H1 (cell line): ENCODE results near the gene UBA6. TPM values are rescaled to one million over a fixed set of nuclear protein-coding genes. Genes with fewer than 3 reads are reported as not detected.

Experiments used
- CTCF ChIA-PET: fragments of 300-600 bp; sonication (Branson Sonifier 250); formaldehyde crosslinking; loops from one replicate; lab custom pipeline; 2021; ENCODE audit not compliant: partially characterized antibody; lab: Charles Lee
- POLR2A ChIA-PET: fragments of 300-600 bp; sonication (Branson Sonifier 250); formaldehyde crosslinking; loops from one replicate; lab custom pipeline; 2021; ENCODE audit warnings: inconsistent platforms; ENCODE audit not compliant: partially characterized antibody; lab: Charles Lee
- DNase-seq, 2 experiments: peaks; one replicate each; pipeline versions ENCODE4 v3.0.0 to v3.0.0-alpha.2; 2010 to 2022; ENCODE audit warnings: low spot score in 2 of 2, low read depth in 1 of 2, mixed read lengths in 1 of 2
- FAIRE-seq: peaks from 2 replicates; lab custom pipeline; 2011; peaks lifted over from hg19 to GRCh38; lab: Jason Lieb, UNC
- H2AFZ ChIP-seq: 2 replicates; pipeline ENCODE4 v1.8.1; 2012; ENCODE audit warnings: low read length, inconsistent platforms
- H2AK5ac ChIP-seq: 2 replicates; pipeline ENCODE4 v1.6.1; 2013; ENCODE audit warnings: low read depth, low read length
- H2BK120ac ChIP-seq: replicated peaks from 2 replicates; pipeline ENCODE3; 2013; ENCODE audit warnings: low read depth, low read length, inconsistent platforms
- H2BK12ac ChIP-seq: 2 replicates; pipeline ENCODE4 v1.6.1; 2013; ENCODE audit warnings: low read depth, low read length
- H2BK15ac ChIP-seq: 2 replicates; pipeline ENCODE4 v1.6.1; 2013; ENCODE audit warnings: low read length
- H2BK20ac ChIP-seq: 2 replicates; pipeline ENCODE4 v1.6.1; 2013; ENCODE audit warnings: low read length
- H2BK5ac ChIP-seq: 2 replicates; pipeline ENCODE4 v1.6.1; 2013; ENCODE audit warnings: low read depth, low read length
- H3K14ac ChIP-seq: 2 replicates; pipeline ENCODE4 v1.6.1; 2013; ENCODE audit warnings: inconsistent platforms; ENCODE audit not compliant: insufficient read length
- H3K18ac ChIP-seq: 2 replicates; pipeline ENCODE4 v1.6.1; 2013; ENCODE audit warnings: low read length; ENCODE audit errors: extremely low read depth
- H3K23ac ChIP-seq: 2 replicates; pipeline ENCODE4 v1.6.1; 2013; ENCODE audit warnings: inconsistent platforms; ENCODE audit not compliant: insufficient read length
- H3K23me2 ChIP-seq: 2 replicates; pipeline ENCODE4 v1.6.1; 2013; ENCODE audit warnings: low read depth, low read length
- H3K27ac ChIP-seq: 2 replicates; pipeline ENCODE4 v1.6.1; 2011; ENCODE audit warnings: low read depth, low read length, inconsistent platforms
- H3K27me3 ChIP-seq, 4 experiments: replicated peaks in 1 of 4; 1 replicate in 1 of 4; 2 replicates in 3 of 4; pipeline versions ENCODE4 v1.6.1 to v1.8.1; 2011 to 2013; ENCODE audit warnings: low read length in 3 of 4, mild to moderate bottlenecking in 3 of 4, inconsistent platforms in 2 of 4, mixed read lengths in 2 of 4, moderate library complexity in 1 of 4; ENCODE audit not compliant: control insufficient read depth in 3 of 4, insufficient read depth in 3 of 4; ENCODE audit errors: extremely low read depth in 1 of 4
- H3K36me3 ChIP-seq, 4 experiments: 2 replicates each; pipeline versions ENCODE4 v1.6.1 to v1.8.1; 2011 to 2013; ENCODE audit warnings: mild to moderate bottlenecking in 4 of 4, low read length in 3 of 4, moderate library complexity in 2 of 4, control low read depth in 1 of 4, inconsistent platforms in 1 of 4; ENCODE audit not compliant: insufficient read depth in 4 of 4, control insufficient read depth in 2 of 4
- H3K4ac ChIP-seq: replicated peaks from 2 replicates; pipeline ENCODE3; 2013; ENCODE audit warnings: low read length, low read depth, mixed read lengths, inconsistent platforms; ENCODE audit not compliant: insufficient read length
- H3K4me1 ChIP-seq, 4 experiments: replicated peaks in 1 of 4; 1 replicate in 1 of 4; 2 replicates in 3 of 4; pipeline versions ENCODE4 v1.6.1 to v1.8.1; 2011 to 2013; ENCODE audit warnings: low read length in 3 of 4, inconsistent platforms in 2 of 4, mixed read lengths in 1 of 4; ENCODE audit not compliant: insufficient read depth in 4 of 4, control insufficient read depth in 3 of 4
- H3K4me2 ChIP-seq, 2 experiments: 2 replicates each; pipeline versions ENCODE4 v1.6.1 to v1.8.1; 2011 to 2013; ENCODE audit warnings: low read depth in 2 of 2, low read length in 2 of 2, control low read depth in 1 of 2, inconsistent platforms in 1 of 2, mild to moderate bottlenecking in 1 of 2; ENCODE audit not compliant: insufficient read depth in 1 of 2
- H3K4me3 ChIP-seq, 4 experiments: fragments of 200-600, 300-600 bp in 1 of 4; sonication (generic), shearing (Covaris generic), sonication (Bioruptor Twin) in 1 of 4; 2 replicates each; pipeline versions ENCODE4 v1.5.1 to v1.8.1; 2011 to 2016; ENCODE audit warnings: low read length in 4 of 4, low read depth in 3 of 4, control low read depth in 2 of 4, inconsistent platforms in 2 of 4, mild to moderate bottlenecking in 2 of 4, mixed read lengths in 1 of 4, moderate library complexity in 1 of 4; ENCODE audit not compliant: insufficient read depth in 2 of 4; ENCODE audit errors: extremely low read depth in 1 of 4
- H3K56ac ChIP-seq: replicated peaks from 2 replicates; pipeline ENCODE3; 2013; ENCODE audit warnings: low read depth, mild to moderate bottlenecking, mixed read lengths, low read length, inconsistent platforms; ENCODE audit not compliant: insufficient read length
- H3K79me1 ChIP-seq: 2 replicates; pipeline ENCODE4 v1.6.1; 2013; ENCODE audit warnings: low read depth, low read length, control low read depth
- H3K79me2 ChIP-seq, 2 experiments: 2 replicates each; pipeline versions ENCODE4 v1.6.1 to v1.8.1; 2012 to 2013; ENCODE audit warnings: low read length in 2 of 2, mild to moderate bottlenecking in 2 of 2, inconsistent platforms in 1 of 2; ENCODE audit not compliant: insufficient read depth in 2 of 2, control insufficient read depth in 1 of 2
- H3K9ac ChIP-seq, 4 experiments: replicated peaks in 1 of 4; 1 replicate in 1 of 4; 2 replicates in 3 of 4; pipeline versions ENCODE4 v1.6.1 to v1.8.1; 2011 to 2013; ENCODE audit warnings: low read depth in 3 of 4, low read length in 3 of 4, control low read depth in 2 of 4, mild to moderate bottlenecking in 2 of 4, moderate library complexity in 2 of 4, inconsistent platforms in 1 of 4; ENCODE audit errors: extremely low read depth in 1 of 4
- H3K9me3 ChIP-seq, 2 experiments: 2 replicates each; pipeline versions ENCODE4 v1.6.1 to v1.8.1; 2012 to 2013; ENCODE audit warnings: mild to moderate bottlenecking in 2 of 2, moderate library complexity in 2 of 2, control low read depth in 1 of 2, inconsistent platforms in 1 of 2, low read depth in 1 of 2, low read length in 1 of 2, mixed read lengths in 1 of 2; ENCODE audit not compliant: insufficient read depth in 2 of 2
- H4K20me1 ChIP-seq, 2 experiments: replicated peaks in 1 of 2; 2 replicates each; pipeline versions ENCODE3 to v1.8.1; 2011 to 2013; ENCODE audit warnings: inconsistent platforms in 2 of 2, low read length in 2 of 2, mild to moderate bottlenecking in 1 of 2; ENCODE audit not compliant: insufficient read depth in 2 of 2, control insufficient read depth in 1 of 2
- H4K5ac ChIP-seq: 2 replicates; pipeline ENCODE4 v1.6.1; 2013; ENCODE audit warnings: low read length, low read depth, mixed read lengths, inconsistent platforms; ENCODE audit not compliant: insufficient read length
- H4K8ac ChIP-seq: 2 replicates; pipeline ENCODE4 v1.8.0; 2013; ENCODE audit warnings: mild to moderate bottlenecking, moderate library complexity, low read length, inconsistent platforms; ENCODE audit not compliant: insufficient read depth; ENCODE audit errors: extremely low read depth
- H4K91ac ChIP-seq: replicated peaks from 2 replicates; pipeline ENCODE3; 2013; ENCODE audit warnings: low read length, mixed read lengths, inconsistent platforms; ENCODE audit not compliant: insufficient read length
- BACH1 ChIP-seq: IDR thresholded peaks from 2 replicates; pipeline ENCODE4 v1.6.1; 2012; ENCODE audit warnings: low read length, improper control_type of control experiment
- BRCA1 ChIP-seq: IDR thresholded peaks from 2 replicates; pipeline ENCODE4 v1.6.1; 2012; ENCODE audit warnings: low read depth, low read length, improper control_type of control experiment
- CBX5 ChIP-seq: fragments of 300-800, 300-1000 bp; sonication (generic); IDR thresholded peaks from 2 replicates; pipeline ENCODE4 v1.7.1; 2016; ENCODE audit warnings: antibody characterized with exemption, low read length, low read depth
- CBX8 ChIP-seq: fragments of 300-800, 300-1000 bp; sonication (generic); IDR thresholded peaks from 2 replicates; pipeline ENCODE4 v1.7.1; 2016; ENCODE audit warnings: low read depth, low read length, borderline replicate concordance
- CHD2 ChIP-seq: IDR thresholded peaks from 2 replicates; pipeline ENCODE4 v1.6.1; 2012; ENCODE audit warnings: low read length, improper control_type of control experiment
- CTBP2 ChIP-seq: IDR thresholded peaks from 2 replicates; pipeline ENCODE4 v1.7.0; 2011; ENCODE audit warnings: borderline replicate concordance, mild to moderate bottlenecking, moderate library complexity, mixed read lengths, low read length; ENCODE audit not compliant: insufficient read depth, insufficient read length
- GTF2F1 ChIP-seq: IDR thresholded peaks from 2 replicates; pipeline ENCODE4 v1.6.1; 2012; ENCODE audit warnings: low read depth, low read length, improper control_type of control experiment, borderline replicate concordance
- JUND ChIP-seq: IDR thresholded peaks from 2 replicates; pipeline ENCODE4 v1.6.1; 2011; ENCODE audit warnings: mild to moderate bottlenecking, improper control_type of control experiment, low read length
- RXRA ChIP-seq: IDR thresholded peaks from 2 replicates; pipeline ENCODE4 v1.6.1; 2011; ENCODE audit warnings: low read depth, mild to moderate bottlenecking, low read length, moderate library complexity; ENCODE audit not compliant: insufficient read depth
- SUZ12 ChIP-seq: fragments of 200-600 bp; sonication (generic); IDR thresholded peaks from 2 replicates; pipeline ENCODE4 v1.6.1; 2012; ENCODE audit warnings: mild to moderate bottlenecking, inconsistent platforms, low read length, moderate library complexity, mixed read lengths
- WGBS, 2 experiments: shearing (Covaris generic) in 1 of 2; methylation state at CpG; one replicate each; pipeline versions ENCODE4 v1.1.6 to v1.1.7; 2013 to 2015; ENCODE audit warnings: low lambda C conversion rate in 2 of 2, mixed read lengths in 2 of 2, inconsistent platforms in 1 of 2, low coverage in 1 of 2, missing lambda C conversion rate in 1 of 2; ENCODE audit not compliant: insufficient replicate concordance in 2 of 2, insufficient coverage in 1 of 2, insufficient read length in 1 of 2; ENCODE audit errors: extremely low coverage in 1 of 2, missing lambda C conversion rate in 1 of 2; 5-methylcytosine and 5-hydroxymethylcytosine counted together
- polyA plus RNA-seq, 7 experiments: library from polyadenylated mRNA; depleted of rRNA in 3 of 7; stranded (reverse) in 5 of 7; unstranded in 2 of 7; fragments of >200 nt in 5 of 7; fragments of 200-250 nt in 2 of 7; gene quantifications; 1 replicate in 5 of 7; 2 replicates in 1 of 7; 4 replicates in 1 of 7; pipeline versions ENCODE4 v1.2.1 to v1.2.3, GENCODE V29; 2011 to 2013; ENCODE audit warnings: missing spikeins in 2 of 7, mixed read lengths in 2 of 7
- total RNA-seq: library from RNA; stranded (reverse); fragmentation: NEBNext Ultra II Directional; extraction: Animal tissue kit (Norgen Biotek cat#: 25700); gene quantifications from 2 replicates; pipeline ENCODE4 v1.2.1, GENCODE V29; 2021

Gene UBA6
- total and polyA plus RNA-seq, 2 of the 8 experiments (the other 6 are each of a cell fraction or from before 2014, with no cell fraction given) = 17.4 to 74.3 TPM

GRCh38 chr4:67744561-67745283 lies 43.8 kb upstream of the UBA6 start:
- Histone ChIP-seq H3K14ac (no peak overlapping the region), H3K79me1 (no peaks in the 10 kb centered on the region), H2AFZ (no peak overlapping the region), H2BK20ac (no peak overlapping the region), H3K4me3 (no peak overlapping the region), H4K5ac (no peak overlapping the region), H3K9ac (no peak overlapping the region), H3K27me3 (no peaks in the 10 kb centered on the region), H3K23me2 (no peaks in the 10 kb centered on the region), H3K27ac (no peak overlapping the region), H2BK15ac (no peak overlapping the region), H4K91ac (no peak overlapping the region), H2BK5ac (no peak overlapping the region), H3K56ac (no peak overlapping the region), H4K20me1 (no peaks in the 10 kb centered on the region), H3K4me1 (no peaks in the 10 kb centered on the region), H3K9me3 (no peaks in the 10 kb centered on the region), H3K23ac (no peak overlapping the region), H3K36me3 (no peaks in the 10 kb centered on the region), H3K4ac (no peak overlapping the region), H3K79me2 (no peaks in the 10 kb centered on the region), H3K4me2 (no peak overlapping the region), H3K18ac (no peak overlapping the region), H2BK12ac (no peak overlapping the region), H2BK120ac (no peak overlapping the region), H2AK5ac (no peak overlapping the region), H4K8ac (no peak overlapping the region)
- WGBS, 2 experiments = 85% methylated on average over 4 of the region's 4 CpGs; no CpG with 5 or more reads in 1 of the 2 experiments
- no peak for FAIRE-seq
- ChIA-PET POLR2A (interaction anchor here (1.3 kb wide), 1 partner anchor 20 kb away, joined by 3 read pairs; no protein-coding TSS in a partner anchor), CTCF (interaction anchor here (0.7 to 6.7 kb wide), 12 partner anchors 9 to 425 kb away, joined by 3 to 49 read pairs (median 3); partner anchors contain the start of gene GNRHR)
- no peak for DNase-seq
- TF ChIP-seq BRCA1 (no peak), CHD2 (no peak), SUZ12 (no peak), CBX5 (no peak), RXRA (no peak), JUND (no peak), CTBP2 (no peak), CBX8 (no peak), BACH1 (no peak), GTF2F1 (no peak)
